Endodermal cell (in vitro differentiated cells): ENCODE results near the gene GPR37. TPM values are rescaled to one million over a fixed set of nuclear protein-coding genes. Genes with fewer than 3 reads are reported as not detected.

Experiments
- DNase-seq: peaks from one replicate; pipeline ENCODE4 v3.0.0-alpha.2; 2017
- H3K27ac ChIP-seq: 2 replicates; pipeline ENCODE4 v1.5.1; 2013; ENCODE audit warnings: mild to moderate bottlenecking, low read depth, low read length, moderate library complexity
- H3K27me3 ChIP-seq: 2 replicates; pipeline ENCODE4 v1.6.1; 2013; ENCODE audit warnings: mild to moderate bottlenecking, low read length, moderate library complexity; ENCODE audit not compliant: insufficient read depth, control insufficient read depth, poor library complexity, severe bottlenecking
- H3K36me3 ChIP-seq: 2 replicates; pipeline ENCODE4 v1.7.0; 2013; ENCODE audit warnings: mild to moderate bottlenecking, low read length, moderate library complexity; ENCODE audit not compliant: control insufficient read depth, insufficient read depth
- H3K4me1 ChIP-seq: one replicate; pipeline ENCODE4 v1.7.0; 2013; ENCODE audit warnings: low read length; ENCODE audit not compliant: control insufficient read depth, insufficient read depth
- H3K4me3 ChIP-seq: 2 replicates; pipeline ENCODE4 v1.5.1; 2013; ENCODE audit warnings: mild to moderate bottlenecking, low read length, moderate library complexity
- H3K9ac ChIP-seq: 2 replicates; pipeline ENCODE4 v1.6.1; 2013; ENCODE audit warnings: mild to moderate bottlenecking, low read length, moderate library complexity; ENCODE audit not compliant: poor library complexity, severe bottlenecking; ENCODE audit errors: extremely low read depth
- H3K9me3 ChIP-seq: 2 replicates; pipeline ENCODE4 v1.6.1; 2013; ENCODE audit warnings: mild to moderate bottlenecking, low read length, moderate library complexity; ENCODE audit not compliant: control insufficient read depth
- H3K27ac Mint-ChIP-seq: 2 replicates; pipeline ENCODE4 v1.8.0; 2020; ENCODE audit warnings: mixed read lengths
- H3K27me3 Mint-ChIP-seq: 2 replicates; pipeline ENCODE4 v1.8.0; 2021; ENCODE audit warnings: mild to moderate bottlenecking, mixed read lengths; ENCODE audit not compliant: insufficient read depth
- H3K36me3 Mint-ChIP-seq: 2 replicates; pipeline ENCODE4 v1.8.0; 2020; ENCODE audit warnings: low read depth, mixed read lengths
- H3K4me1 Mint-ChIP-seq: 2 replicates; pipeline ENCODE4 v1.8.0; 2020; ENCODE audit warnings: mixed read lengths
- H3K4me3 Mint-ChIP-seq: 2 replicates; pipeline ENCODE4 v1.8.0; 2020; ENCODE audit warnings: mild to moderate bottlenecking, moderate library complexity, mixed read lengths
- H3K9me3 Mint-ChIP-seq: 2 replicates; pipeline ENCODE4 v1.8.0; 2020; ENCODE audit warnings: mild to moderate bottlenecking, mixed read lengths
- WGBS, 2 experiments: methylation state at CpG; one replicate each; pipeline versions ENCODE4 v1.1.5 to v1.1.7; 2013; ENCODE audit warnings: missing lambda C conversion rate in 2 of 2, mixed read lengths in 1 of 2; ENCODE audit not compliant: insufficient coverage in 1 of 2, insufficient read length in 1 of 2; 5-methylcytosine and 5-hydroxymethylcytosine counted together
- total RNA-seq, 2 donors: library from RNA; stranded (reverse); fragmentation: NEBNext Ultra II Directional in 1 of 2; extraction: Animal tissue kit (Norgen Biotek cat#: 25700) in 1 of 2; gene quantifications; 2 replicates in 1 of 2; 3 replicates in 1 of 2; pipeline ENCODE4 v1.2.1, GENCODE V29; 2021
- TF ChIP-seq, protein P1 (sequence below): fragments of 200-600 bp; sonication (generic); conservative IDR thresholded peaks from 2 replicates; pipeline ENCODE4 v1.5.0; 2021; ENCODE audit warnings: antibody characterized with exemption, mild to moderate bottlenecking

The GPR37 gene
- total RNA-seq, 2 donors from 2014 or later: 31.6 to 33.1 TPM

DNA sequence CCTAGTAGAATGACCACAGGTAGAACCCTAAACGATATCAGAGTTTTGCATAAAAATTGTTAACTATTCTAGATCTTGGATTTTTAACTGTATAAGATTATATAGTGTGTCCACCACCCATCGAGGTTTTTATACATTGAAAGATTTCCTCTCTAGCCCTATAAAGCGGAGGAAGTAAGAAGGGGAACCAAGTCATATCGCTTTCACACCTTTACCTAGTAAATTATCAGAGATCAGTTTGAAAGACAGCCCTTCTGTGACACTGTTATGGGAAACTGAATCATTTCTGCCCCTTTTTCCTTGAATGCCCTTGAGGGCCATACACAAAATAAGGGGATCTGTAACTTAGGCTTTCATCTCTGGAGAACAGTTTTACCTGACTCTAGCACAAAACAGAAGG lies 8.3 kb upstream of the GPR37 start:
- Mint-ChIP-seq H3K4me3 (no peak overlapping the region), H3K9me3 (no peaks in the 10 kb centered on the region), H3K27ac (no peak overlapping the region), H3K4me1 (peaks cover 11% of the 10 kb centered on the region), H3K36me3 (no peaks in the 10 kb centered on the region), H3K27me3 (no peaks in the 10 kb centered on the region)
- Histone ChIP-seq H3K36me3 (no peaks in the 10 kb centered on the region), H3K9me3 (no peaks in the 10 kb centered on the region), H3K4me3 (no peak overlapping the region), H3K27me3 (no peaks in the 10 kb centered on the region), H3K9ac (no peak overlapping the region), H3K27ac (no peak overlapping the region), H3K4me1 (no peaks in the 10 kb centered on the region)
- DNase-seq: no peak
- WGBS, 2 experiments: 88% methylated on average over 4 of the region's 4 CpGs; no CpG with 5 or more reads in 1 of the 2 experiments
- TF ChIP-seq, protein P1, sequence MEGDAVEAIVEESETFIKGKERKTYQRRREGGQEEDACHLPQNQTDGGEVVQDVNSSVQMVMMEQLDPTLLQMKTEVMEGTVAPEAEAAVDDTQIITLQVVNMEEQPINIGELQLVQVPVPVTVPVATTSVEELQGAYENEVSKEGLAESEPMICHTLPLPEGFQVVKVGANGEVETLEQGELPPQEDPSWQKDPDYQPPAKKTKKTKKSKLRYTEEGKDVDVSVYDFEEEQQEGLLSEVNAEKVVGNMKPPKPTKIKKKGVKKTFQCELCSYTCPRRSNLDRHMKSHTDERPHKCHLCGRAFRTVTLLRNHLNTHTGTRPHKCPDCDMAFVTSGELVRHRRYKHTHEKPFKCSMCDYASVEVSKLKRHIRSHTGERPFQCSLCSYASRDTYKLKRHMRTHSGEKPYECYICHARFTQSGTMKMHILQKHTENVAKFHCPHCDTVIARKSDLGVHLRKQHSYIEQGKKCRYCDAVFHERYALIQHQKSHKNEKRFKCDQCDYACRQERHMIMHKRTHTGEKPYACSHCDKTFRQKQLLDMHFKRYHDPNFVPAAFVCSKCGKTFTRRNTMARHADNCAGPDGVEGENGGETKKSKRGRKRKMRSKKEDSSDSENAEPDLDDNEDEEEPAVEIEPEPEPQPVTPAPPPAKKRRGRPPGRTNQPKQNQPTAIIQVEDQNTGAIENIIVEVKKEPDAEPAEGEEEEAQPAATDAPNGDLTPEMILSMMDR: no peak

DNA sequence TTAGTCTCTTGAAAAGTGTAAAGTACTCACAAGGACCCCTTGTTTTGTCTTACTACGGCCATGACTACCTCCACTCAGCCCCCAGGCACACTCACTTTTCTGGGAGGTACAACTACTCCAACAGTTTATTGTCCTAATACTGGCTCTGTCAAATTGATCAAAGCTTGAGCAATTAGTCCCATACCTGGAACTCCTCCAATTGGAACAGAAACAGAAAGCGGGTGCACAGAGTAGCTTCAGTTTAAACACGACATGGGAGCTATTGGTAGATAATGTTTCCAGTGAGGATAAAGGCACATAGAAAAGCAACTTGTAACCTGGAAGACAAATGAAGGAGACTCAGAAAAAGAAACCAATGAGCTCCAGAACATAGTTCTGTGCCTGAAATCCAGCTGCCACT lies 7.7 kb upstream of the GPR37 start:
- H3K27ac Mint-ChIP-seq: no peak overlapping the region
- no peak overlapping the region for H3K4me3 ChIP-seq
- no peaks in the 10 kb centered on the region for H3K36me3 Mint-ChIP-seq
- H3K4me1 ChIP-seq: no peaks in the 10 kb centered on the region
- no peaks in the 10 kb centered on the region for H3K9me3 ChIP-seq
- TF ChIP-seq, protein P1: no peak
- no peak overlapping the region for H3K4me3 Mint-ChIP-seq
- no peaks in the 10 kb centered on the region for H3K27me3 ChIP-seq
- H3K4me1 Mint-ChIP-seq: peaks cover 9% of the 10 kb centered on the region
- H3K9ac ChIP-seq: no peak overlapping the region
- DNase-seq: no peak
- no peaks in the 10 kb centered on the region for H3K27me3 Mint-ChIP-seq
- WGBS, 2 experiments: 89 to 91% methylated on average over 3 of the region's 3 CpGs
- no peak overlapping the region for H3K27ac ChIP-seq
- no peaks in the 10 kb centered on the region for H3K36me3 ChIP-seq
- H3K9me3 Mint-ChIP-seq: no peaks in the 10 kb centered on the region

DNA sequence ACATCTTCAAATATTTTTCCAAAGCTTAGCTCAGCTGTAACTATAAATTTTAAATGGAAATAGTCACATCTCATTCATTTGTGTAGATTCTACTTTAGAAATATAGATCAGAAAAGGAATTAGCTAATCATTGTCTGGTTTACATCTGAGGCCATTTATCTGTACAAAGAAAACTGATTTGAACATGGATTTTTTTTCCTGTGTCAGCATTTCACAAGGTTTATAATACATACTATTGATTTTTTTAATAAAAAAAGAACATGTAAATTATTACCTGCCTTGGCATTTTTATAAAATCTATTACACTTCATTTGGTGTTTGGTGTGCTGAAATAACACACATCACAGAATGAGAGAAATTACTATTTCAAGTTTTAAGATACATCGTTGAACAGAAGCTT lies 3.5 kb upstream of the GPR37 start:
- TF ChIP-seq, protein P1: no peak
- no peak for DNase-seq
- Histone ChIP-seq H3K36me3 (no peaks in the 10 kb centered on the region), H3K9ac (no peak overlapping the region), H3K27me3 (no peaks in the 10 kb centered on the region), H3K27ac (no peak overlapping the region), H3K9me3 (no peaks in the 10 kb centered on the region), H3K4me1 (no peaks in the 10 kb centered on the region), H3K4me3 (no peak overlapping the region)
- Mint-ChIP-seq H3K27me3 (no peaks in the 10 kb centered on the region), H3K27ac (no peak overlapping the region), H3K36me3 (no peaks in the 10 kb centered on the region), H3K4me1 (peaks cover 6% of the 10 kb centered on the region), H3K4me3 (no peak overlapping the region), H3K9me3 (peaks cover 3% of the 10 kb centered on the region)
- 89 to 100% methylated on average over 1 of the region's 1 CpG for WGBS, 2 experiments
